ENCODE measurements around the gene RAPSN. TPM values are rescaled to one million over a fixed set of nuclear protein-coding genes. Genes with fewer than 3 reads are reported as not detected.

Gene RAPSN
- total RNA-seq, 1 experiment from 2014 or later, result 2.0 TPM

DNA sequence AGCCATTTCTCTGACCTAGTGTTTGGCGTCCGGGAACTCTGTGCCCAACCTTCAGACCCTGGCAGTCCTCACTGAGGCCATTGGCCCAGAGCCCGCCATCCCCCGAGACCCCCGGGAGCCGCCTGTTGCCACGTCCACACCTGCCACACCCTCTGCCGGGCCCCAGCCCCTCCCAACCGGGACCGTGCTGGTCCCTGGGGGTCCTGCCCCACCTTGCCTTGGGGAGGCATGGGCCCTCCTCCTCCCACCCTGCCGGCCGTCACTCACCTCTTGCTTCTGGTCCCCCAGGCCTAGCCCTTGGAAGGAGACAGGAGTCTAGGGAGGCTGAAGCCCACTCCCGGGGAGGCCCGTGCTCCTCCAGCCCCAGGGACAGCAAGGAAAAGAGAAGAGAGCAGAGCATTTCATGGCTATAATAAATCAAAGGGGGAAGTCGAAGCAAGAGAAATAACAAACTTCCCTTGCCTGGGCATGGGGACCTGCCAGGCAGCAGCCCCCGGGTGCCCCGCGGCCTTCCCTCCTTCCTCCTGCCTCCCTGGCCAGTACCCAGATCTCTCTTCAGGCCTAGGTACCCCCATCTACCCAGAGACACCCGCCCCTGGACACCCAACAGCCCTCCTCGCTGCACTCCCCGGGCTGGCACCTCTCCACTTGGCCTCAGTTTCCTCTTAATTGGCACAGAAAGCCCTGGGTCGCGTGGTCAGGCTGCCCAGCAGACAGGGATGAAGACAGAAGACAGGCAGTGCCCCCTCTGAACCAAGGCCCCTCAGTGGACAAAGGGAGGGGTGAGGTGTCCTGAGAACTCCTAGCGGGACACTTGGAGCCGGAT lies 53.5 kb downstream of the RAPSN start:
- 0 out of 2 replicates have a peak, but pooled peaks cover 2% of the 10 kb centered on the region for H3K4me1 ChIP-seq
- ChIA-PET CTCF (no interaction called here), POLR2A (no interaction called here)
- H3K27me3 ChIP-seq (replicated peaks; ENCODE audit: control insufficient read depth, insufficient read depth, low read length), result no peaks in the 10 kb centered on the region
- no peak for DNase-seq
- H3K9me3 ChIP-seq, result no peaks in the 10 kb centered on the region
- Mint-ChIP-seq H3K4me1 (ENCODE audit: low read depth, unreplicated experiment) (no peaks in the 10 kb centered on the region), H3K4me3 (ENCODE audit: unreplicated experiment) (no peak overlapping the region), H3K27ac (ENCODE audit: unreplicated experiment) (no peak overlapping the region), H3K27me3 (ENCODE audit: insufficient read depth, unreplicated experiment) (no peaks in the 10 kb centered on the region), H3K9me3 (ENCODE audit: unreplicated experiment) (no peaks in the 10 kb centered on the region), H3K36me3 (ENCODE audit: insufficient read depth, unreplicated experiment) (no peaks in the 10 kb centered on the region)
- intact Hi-C loops (cut with micrococcal nuclease; ENCODE audit: unreplicated experiment), result no loop called here
- no peaks in the 10 kb centered on the region for H3K36me3 ChIP-seq (ENCODE audit: control insufficient read depth, insufficient read depth, low read length)
- no TSS peak for BruUV-seq (replicated peaks)
- TF ChIP-seq, protein P1, sequence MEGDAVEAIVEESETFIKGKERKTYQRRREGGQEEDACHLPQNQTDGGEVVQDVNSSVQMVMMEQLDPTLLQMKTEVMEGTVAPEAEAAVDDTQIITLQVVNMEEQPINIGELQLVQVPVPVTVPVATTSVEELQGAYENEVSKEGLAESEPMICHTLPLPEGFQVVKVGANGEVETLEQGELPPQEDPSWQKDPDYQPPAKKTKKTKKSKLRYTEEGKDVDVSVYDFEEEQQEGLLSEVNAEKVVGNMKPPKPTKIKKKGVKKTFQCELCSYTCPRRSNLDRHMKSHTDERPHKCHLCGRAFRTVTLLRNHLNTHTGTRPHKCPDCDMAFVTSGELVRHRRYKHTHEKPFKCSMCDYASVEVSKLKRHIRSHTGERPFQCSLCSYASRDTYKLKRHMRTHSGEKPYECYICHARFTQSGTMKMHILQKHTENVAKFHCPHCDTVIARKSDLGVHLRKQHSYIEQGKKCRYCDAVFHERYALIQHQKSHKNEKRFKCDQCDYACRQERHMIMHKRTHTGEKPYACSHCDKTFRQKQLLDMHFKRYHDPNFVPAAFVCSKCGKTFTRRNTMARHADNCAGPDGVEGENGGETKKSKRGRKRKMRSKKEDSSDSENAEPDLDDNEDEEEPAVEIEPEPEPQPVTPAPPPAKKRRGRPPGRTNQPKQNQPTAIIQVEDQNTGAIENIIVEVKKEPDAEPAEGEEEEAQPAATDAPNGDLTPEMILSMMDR (IDR thresholded peaks at IDR 0.05; ENCODE audit: insufficient read depth in 1 of 2, low read depth in 1 of 2, low read length in 1 of 2, severe bottlenecking in 1 of 2, unreplicated experiment in 1 of 2), result no peak
- H3K4me3 ChIP-seq (ENCODE audit: low read depth, low read length), result no peak overlapping the region

DNA sequence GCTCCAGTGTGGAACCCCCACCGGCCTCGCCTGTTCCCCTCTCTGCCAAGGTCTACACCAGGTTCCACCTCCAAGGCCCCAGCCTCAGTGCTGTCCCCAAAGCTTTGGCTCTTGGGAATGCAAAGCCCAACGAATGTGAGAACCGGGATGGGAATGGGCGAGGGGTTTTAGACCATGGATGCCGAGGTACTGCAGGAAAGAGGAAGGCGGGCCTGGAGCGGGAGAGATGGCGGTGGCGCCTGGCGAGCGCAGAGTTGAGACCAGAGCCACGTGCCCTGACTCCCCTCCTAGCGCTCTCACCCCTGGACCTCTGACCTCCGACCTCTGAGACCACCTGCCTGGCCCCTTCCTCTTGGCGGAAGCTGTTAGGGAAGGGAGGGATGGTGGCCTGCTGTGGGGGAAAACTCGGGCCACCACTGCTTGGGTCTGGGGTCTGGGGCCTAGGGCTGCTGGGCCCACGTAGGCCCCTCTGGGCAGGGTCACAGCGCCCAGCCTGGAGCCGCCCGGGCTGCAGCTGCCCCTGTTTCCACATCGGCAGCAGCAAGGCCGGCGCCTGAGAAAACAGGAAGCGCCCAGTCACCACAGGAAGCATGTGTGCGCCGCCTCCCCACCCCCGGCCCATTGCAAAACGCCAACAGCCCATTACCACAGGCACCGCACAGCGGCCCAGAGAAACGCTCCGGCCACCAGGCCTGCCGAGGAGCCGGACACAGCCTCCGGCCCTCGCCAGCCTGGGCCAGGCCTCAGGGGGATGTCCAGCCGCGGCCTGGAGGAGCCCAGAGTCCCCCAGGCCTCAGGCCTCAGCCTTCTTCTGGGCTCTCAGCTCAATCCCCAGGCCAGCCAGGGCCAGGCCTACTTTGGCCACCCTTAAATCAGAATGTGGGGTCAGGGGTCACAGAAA lies 54.4 kb downstream of the RAPSN start:
- Histone ChIP-seq H3K36me3 (ENCODE audit: control insufficient read depth, insufficient read depth, low read length) (no peaks in the 10 kb centered on the region), H3K9me3 (no peaks in the 10 kb centered on the region), H3K27me3 (replicated peaks; ENCODE audit: control insufficient read depth, insufficient read depth, low read length) (no peaks in the 10 kb centered on the region), H3K4me1 (no peaks in the 10 kb centered on the region), H3K4me3 (ENCODE audit: low read depth, low read length) (no peak overlapping the region)
- no peak overlapping the region for H3K27ac Mint-ChIP-seq (ENCODE audit: unreplicated experiment)
- no peaks in the 10 kb centered on the region for H3K27me3 Mint-ChIP-seq (ENCODE audit: insufficient read depth, unreplicated experiment)
- intact Hi-C loops (cut with micrococcal nuclease; ENCODE audit: unreplicated experiment), result no loop called here
- no peak for DNase-seq
- no peak overlapping the region for H3K4me3 Mint-ChIP-seq (ENCODE audit: unreplicated experiment)
- BruUV-seq (replicated peaks), result no TSS peak
- ChIA-PET CTCF (no interaction called here), POLR2A (no interaction called here)
- H3K9me3 Mint-ChIP-seq (ENCODE audit: unreplicated experiment), result no peaks in the 10 kb centered on the region
- TF ChIP-seq, protein P1 (IDR thresholded peaks at IDR 0.05; ENCODE audit: insufficient read depth in 1 of 2, low read depth in 1 of 2, low read length in 1 of 2, severe bottlenecking in 1 of 2, unreplicated experiment in 1 of 2), result no peak
- H3K4me1 Mint-ChIP-seq (ENCODE audit: low read depth, unreplicated experiment), result no peaks in the 10 kb centered on the region
- H3K36me3 Mint-ChIP-seq (ENCODE audit: insufficient read depth, unreplicated experiment), result no peaks in the 10 kb centered on the region

DNA sequence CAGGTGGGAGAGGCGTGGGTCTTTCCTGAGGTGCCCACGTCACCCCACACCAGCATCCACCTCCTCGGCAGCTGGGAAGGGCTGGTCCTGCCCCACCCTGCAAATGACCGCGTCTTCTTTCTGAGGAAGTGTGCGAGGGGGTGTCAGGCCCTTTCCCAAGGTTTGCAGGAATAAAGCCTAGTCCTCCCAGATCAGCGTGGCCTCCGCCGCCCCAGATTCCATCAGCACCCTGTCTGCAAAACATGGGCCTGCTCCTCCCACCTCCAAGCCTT lies 55.0 kb downstream of the RAPSN start:
- POLR2A ChIA-PET, result no interaction called here
- Mint-ChIP-seq H3K4me1 (ENCODE audit: low read depth, unreplicated experiment) (no peaks in the 10 kb centered on the region), H3K27me3 (ENCODE audit: insufficient read depth, unreplicated experiment) (no peaks in the 10 kb centered on the region), H3K27ac (ENCODE audit: unreplicated experiment) (no peak overlapping the region), H3K36me3 (ENCODE audit: insufficient read depth, unreplicated experiment) (no peaks in the 10 kb centered on the region), H3K9me3 (ENCODE audit: unreplicated experiment) (no peaks in the 10 kb centered on the region), H3K4me3 (ENCODE audit: unreplicated experiment) (no peak overlapping the region)
- intact Hi-C loops (cut with micrococcal nuclease; ENCODE audit: unreplicated experiment), result no loop called here
- BruUV-seq (replicated peaks), result no TSS peak
- TF ChIP-seq, protein P1 (IDR thresholded peaks at IDR 0.05; ENCODE audit: insufficient read depth in 1 of 2, low read depth in 1 of 2, low read length in 1 of 2, severe bottlenecking in 1 of 2, unreplicated experiment in 1 of 2), result no peak
- H3K36me3 ChIP-seq (ENCODE audit: control insufficient read depth, insufficient read depth, low read length), result no peaks in the 10 kb centered on the region
- no peak for DNase-seq
- no peaks in the 10 kb centered on the region for H3K9me3 ChIP-seq
- no peak overlapping the region for H3K4me3 ChIP-seq (ENCODE audit: low read depth, low read length)
- CTCF ChIA-PET, result no interaction called here
- no peaks in the 10 kb centered on the region for H3K4me1 ChIP-seq
- H3K27me3 ChIP-seq (replicated peaks; ENCODE audit: control insufficient read depth, insufficient read depth, low read length), result no peaks in the 10 kb centered on the region

Measured in Caco-2 (cell line).